HT1080 (cell line): Measurements from ENCODE around the gene OR10AD1. TPM values are rescaled to one million over a fixed set of nuclear protein-coding genes. Genes with fewer than 3 reads are reported as not detected.
"Not testable (repeated sequence)": the region's sequence is repeated elsewhere in the genome, so short reads cannot be mapped to it uniquely, and the experiment has no call there.

Source experiments
- DNase-seq: peaks from one replicate; pipeline ENCODE4 v3.0.0-alpha.2; 2015; ENCODE audit warnings: low read depth
- total RNA-seq: library from RNA; depleted of rRNA; stranded (reverse); fragments of >200 nt; shearing (Covaris generic); gene quantifications from 2 replicates; pipeline ENCODE4 v1.2.3, GENCODE V29; 2014; rRNA removed

OR10AD1 gene
- total RNA-seq, 1 experiment from 2014 or later = not detected

DNA sequence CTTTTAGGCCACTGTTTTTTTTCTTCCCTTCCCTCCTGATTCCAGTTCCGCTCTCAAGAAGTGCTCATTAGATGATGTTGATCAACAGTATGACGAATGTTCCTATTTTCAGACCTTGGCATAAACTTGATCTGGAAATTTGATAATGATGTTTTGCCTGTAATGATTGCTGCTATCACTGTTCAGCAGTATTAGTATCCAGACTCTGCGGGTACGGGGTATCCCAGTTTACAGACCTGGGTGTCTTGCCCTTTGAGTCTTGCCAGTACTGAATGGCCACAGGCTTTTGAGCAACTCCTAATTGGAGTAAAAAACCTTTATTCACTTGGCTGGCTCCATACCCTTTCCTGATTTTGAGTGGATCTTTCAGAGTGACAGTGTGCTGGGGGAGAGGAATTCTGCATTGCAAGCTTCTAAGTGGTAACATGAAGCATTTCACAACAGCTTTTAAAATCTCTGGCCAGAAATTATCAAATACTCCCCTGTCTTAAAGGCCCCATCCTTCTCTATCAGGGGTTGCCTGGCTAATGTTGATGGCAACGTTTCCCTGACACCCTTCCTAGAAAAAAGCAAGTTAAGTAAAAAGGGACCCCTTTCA, 39.8 kb downstream of the OR10AD1 start:
- DNase-seq = no peak

DNA sequence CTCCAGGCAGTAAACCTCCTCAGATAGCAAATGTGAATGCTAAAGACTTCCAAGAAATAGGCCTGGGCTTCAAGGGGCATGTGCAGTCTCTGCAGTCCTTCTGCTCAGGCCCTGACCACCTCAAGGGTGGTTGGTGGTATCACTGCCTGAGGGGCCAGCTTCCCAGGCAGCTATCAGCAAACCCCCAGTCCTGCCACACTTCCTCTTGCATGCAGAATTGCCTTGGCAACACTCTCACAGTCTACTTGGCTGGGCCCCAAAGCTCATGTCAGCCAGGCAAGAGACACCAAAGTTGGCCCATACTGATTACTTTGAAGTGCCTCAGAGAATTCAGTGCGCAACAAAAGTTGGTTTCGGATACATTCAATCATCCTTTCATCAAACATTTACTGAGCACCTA, 42.3 kb downstream of the OR10AD1 start:
- DNase-seq = no peak

DNA sequence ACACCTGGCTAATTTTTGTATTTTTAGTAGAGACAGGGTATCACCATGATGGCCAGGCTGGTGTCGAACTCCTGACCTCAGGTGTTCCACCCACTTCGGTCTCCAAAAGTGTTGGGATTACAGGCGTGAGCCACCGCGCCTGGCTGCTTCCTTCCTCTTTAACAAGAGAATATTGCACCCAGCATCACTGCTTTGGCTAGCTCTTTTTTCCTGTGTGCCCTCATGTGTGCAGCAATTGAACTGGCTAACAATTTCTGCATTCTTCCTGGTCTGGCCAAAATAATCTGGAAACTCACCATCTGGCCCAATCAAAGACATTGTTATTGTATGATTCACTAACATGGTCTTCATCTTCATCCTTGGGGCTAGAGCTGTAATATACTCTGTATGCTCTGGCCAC, 43.0 kb downstream of the OR10AD1 start:
- DNase-seq = peak; percentile 32

DNA sequence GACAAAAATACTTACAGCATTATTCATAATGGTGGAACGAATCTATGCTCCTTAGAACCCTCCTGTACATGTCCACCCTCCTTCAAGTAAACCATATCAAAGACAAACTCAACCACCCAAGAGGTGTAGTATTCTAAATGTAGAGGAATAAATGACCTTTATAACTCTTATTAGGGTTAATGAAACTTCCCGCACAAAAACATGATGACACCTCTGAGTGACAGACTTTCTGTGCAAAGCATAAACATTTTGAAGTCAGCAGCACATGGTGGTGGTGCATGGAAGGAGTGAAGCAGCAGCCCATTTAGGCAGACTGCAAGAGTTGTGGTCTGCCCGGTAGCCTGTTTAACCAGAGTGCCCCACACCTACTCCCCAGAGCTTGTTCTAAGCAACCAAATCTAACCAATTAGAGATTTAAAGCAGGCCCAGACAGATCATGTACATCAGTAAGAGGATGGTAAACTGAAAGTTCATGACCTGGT, 45.2 kb downstream of the OR10AD1 start:
- no peak for DNase-seq

DNA sequence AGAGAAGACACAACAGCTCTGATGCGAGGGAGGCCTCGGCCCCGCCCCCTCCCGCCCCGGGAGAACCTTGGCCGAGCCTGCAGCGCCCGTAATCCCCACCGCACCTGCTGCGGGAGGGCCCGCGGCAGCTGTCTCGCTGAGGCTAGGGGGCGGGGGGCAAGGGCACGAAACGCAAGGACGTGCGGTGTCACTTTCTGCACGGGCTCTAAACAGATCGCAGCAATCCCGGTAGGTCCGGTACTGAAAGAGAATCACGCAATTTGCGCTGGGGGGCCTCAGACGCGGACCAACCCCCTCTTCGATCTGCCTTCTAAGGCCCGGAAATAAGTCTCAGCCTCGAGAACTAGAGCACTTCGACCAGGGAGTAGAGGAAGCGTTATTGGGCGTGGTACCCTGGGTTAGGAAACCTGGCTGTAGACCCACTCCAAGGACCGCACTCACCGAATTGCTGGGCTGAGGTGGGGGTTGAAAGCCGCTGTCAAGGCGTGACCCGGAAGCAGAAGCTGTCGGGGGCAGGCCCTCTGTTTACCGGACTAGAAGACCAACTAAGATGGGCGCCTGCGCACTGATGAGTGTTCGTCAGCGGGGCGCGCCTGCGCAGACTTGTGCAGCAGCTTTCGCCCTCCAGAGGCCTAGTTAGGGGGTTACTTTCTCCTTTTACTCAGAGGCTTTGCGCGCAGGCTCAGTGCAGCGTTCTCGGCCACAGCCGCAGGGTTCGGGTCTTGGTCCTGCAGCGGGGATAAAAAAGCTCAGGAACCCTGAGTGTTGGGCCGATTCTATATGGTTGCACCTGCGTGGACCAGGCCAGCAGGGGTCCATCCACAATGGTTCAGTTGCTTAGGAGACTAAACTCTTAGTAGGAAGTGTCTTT, 45.8 kb downstream of the OR10AD1 start, which contains the start of gene ASB8:
TSS of gene ASB8 (minus strand) at position 498 of the 871 bp plus-strand sequence. CDS start 4,019 bp downstream, outside the sequence.
- peak; percentile 98 for DNase-seq

DNA sequence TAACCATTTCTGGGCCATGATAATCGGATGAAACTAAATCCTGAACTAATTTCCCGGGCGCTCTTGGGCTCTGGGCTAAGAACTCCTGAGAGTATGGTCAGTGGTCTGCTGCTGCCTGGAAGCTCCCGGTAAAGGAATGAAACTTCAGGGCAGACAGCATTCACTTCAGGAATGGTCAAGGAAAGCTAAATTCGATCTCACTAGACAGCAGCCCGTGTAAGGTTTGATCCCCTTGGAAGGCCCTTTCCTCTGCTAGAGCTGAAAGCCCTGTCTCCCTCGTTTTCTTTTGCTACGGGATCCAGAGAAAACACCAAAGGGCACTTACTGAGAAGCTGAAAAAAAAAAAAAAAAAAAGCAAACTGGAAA, 46.5 kb downstream of the OR10AD1 start:
- DNase-seq = no peak

DNA sequence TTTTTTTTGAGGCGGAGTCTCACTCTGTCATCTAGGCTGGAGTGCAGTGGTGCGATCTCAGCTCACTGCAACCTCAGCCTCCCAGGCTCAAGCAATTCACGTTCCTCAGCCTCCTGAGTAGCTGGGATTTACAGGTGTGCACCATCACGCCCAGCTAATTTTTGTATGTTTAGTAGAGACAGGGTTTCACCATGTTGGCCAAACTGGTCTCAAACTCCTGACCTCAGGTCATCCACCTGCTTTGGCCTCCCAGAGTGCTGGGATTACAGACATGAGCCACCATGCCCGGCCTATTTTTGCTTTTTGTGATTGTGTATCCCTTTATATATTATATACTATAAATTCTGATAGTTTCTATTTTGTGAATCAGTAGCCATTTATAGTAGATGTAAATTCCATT, 47.3 kb downstream of the OR10AD1 start:
- not testable (repeated sequence) for DNase-seq

Other genes starting within 250 kb of the OR10AD1 start
- 133 and 139 TPM in 2 replicates for gene TMEM106C, start 239.7 kb downstream of the OR10AD1 start, total RNA-seq
- 0.02 and 0.07 TPM in 2 replicates for gene COL2A1, start 198.8 kb downstream of the OR10AD1 start, total RNA-seq
- gene SENP1, start 97.2 kb downstream of the OR10AD1 start, total RNA-seq = 18.0 and 27.5 TPM in 2 replicates
- gene PFKM, start 83.9 kb downstream of the OR10AD1 start, total RNA-seq = 60.4 and 60.9 TPM in 2 replicates
- gene ASB8, start 45.8 kb downstream of the OR10AD1 start, total RNA-seq = 34.8 and 46.3 TPM in 2 replicates
- gene CCDC184, start 19.6 kb downstream of the OR10AD1 start, total RNA-seq = 0.19 and 0.40 TPM in 2 replicates
- gene ZNF641, start 147.6 kb upstream of the OR10AD1 start, total RNA-seq = 3.9 and 5.4 TPM in 2 replicates